ENCODE data around the gene ZNF77. TPM values are rescaled to one million over a fixed set of nuclear protein-coding genes. Genes with fewer than 3 reads are reported as not detected.
A peak's percentile ranks its signal among the peaks of the same experiment; 100 is the strongest.
"Not testable (repeated sequence)": the region's sequence is repeated elsewhere in the genome, so short reads cannot be mapped to it uniquely, and the experiment has no call there.

Gene ZNF77
- total RNA-seq, 2 donors from 2014 or later = 5.4 to 5.5 TPM

DNA sequence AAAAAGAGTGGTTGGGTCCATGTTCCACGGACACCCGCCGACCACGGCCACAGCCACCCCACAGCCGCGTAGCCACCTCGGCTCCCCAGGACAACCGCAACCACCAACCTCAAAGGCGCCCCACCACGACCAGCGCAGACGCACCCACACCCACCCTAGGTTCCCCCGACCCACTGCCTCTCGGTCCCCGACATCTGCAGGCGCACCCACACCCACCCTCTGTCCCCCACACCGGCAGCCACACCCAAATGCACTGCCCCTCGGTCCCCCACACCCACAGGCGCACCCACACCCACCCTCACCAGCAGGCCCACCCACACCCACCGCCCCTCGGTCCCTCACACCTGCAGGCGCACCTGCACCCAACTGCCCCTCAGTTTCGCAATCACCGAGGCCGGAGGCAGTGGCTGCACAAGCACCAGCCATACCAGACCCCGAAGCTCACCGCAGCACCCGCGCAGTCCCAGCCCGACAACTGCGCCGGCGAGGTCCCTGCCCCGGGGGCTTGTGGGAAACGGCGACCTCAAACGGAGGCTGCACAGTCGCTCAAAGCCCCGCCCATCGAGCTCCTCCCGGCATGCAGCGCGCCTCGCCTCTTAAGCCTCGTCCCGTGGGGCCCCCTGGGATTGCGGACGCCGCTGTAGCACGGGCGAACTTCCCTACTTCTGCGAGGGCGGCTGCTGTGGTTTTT is 18.3 kb downstream of the ZNF77 start:
- Mint-ChIP-seq H3K4me3 (no peak overlapping the region), H3K27me3 (ENCODE audit: low read depth) (no peaks in the 10 kb centered on the region), H3K36me3 (ENCODE audit: insufficient read depth in 2 of 2) (peaks cover 7 to 16% of the 10 kb centered on the region in 2 donors), H3K4me1 (ENCODE audit: low read depth) (no peaks in the 10 kb centered on the region), H3K9me3 (peaks cover 6 to 7% of the 10 kb centered on the region in 2 donors), H3K27ac (no peak overlapping the region)
- DNase-seq (no peak), ATAC-seq (replicated peaks in 1 of 2) (no peak)

DNA sequence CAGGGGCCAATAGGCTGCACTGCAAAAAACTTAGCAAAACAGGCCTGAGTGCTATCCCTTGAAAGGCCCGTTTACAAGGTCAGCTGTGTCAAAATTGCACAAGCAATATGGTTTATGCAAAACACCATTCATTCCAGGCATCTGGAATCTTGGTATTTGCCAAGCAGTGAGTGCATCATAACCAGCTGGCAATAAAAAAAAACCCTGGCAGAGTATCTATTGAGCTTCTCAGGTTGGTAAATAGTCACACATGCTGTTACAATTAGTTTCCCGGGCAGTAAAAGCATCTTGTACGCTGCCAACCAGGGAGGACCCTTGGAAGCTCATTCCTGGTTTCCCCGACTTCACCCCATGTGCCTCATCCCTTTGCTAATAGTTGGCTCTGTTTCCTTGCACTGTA is 21.3 kb downstream of the ZNF77 start:
- Mint-ChIP-seq H3K27me3 (ENCODE audit: low read depth) (no peaks in the 10 kb centered on the region), H3K4me3 (no peak overlapping the region), H3K36me3 (ENCODE audit: insufficient read depth in 2 of 2) (peaks cover 4 to 8% of the 10 kb centered on the region in 2 donors), H3K4me1 (ENCODE audit: low read depth) (no peaks in the 10 kb centered on the region), H3K9me3 (no peaks in the 10 kb centered on the region), H3K27ac (no peak overlapping the region)
- DNase-seq (no peak), ATAC-seq (replicated peaks in 1 of 2) (no peak)

DNA sequence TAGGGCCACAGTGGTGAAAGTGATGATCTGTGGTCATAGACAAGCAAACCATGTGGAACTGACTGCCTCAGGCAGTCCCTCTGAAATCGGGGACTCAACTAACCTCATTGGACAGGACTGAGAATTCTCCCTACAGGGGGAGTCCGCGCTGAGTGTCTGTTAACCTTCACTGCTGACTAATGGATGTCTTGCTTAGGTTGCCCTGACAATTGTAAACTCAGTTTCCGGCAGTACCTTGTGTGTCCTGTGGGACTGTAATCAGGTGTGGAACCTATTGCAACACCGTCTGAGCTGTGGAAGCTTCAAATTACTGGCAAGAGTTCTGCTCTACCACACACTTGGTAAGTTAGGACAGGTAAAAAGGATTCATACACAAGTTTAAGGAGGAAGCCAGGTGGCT is 21.8 kb downstream of the ZNF77 start:
- no peak for DNase-seq
- Mint-ChIP-seq H3K9me3 (peaks cover 0 to under 1% of the 10 kb centered on the region in 2 donors), H3K27me3 (ENCODE audit: low read depth) (no peaks in the 10 kb centered on the region), H3K4me3 (no peak overlapping the region), H3K4me1 (ENCODE audit: low read depth) (no peaks in the 10 kb centered on the region), H3K36me3 (ENCODE audit: insufficient read depth in 2 of 2) (peaks cover 6 to 12% of the 10 kb centered on the region in 2 donors), H3K27ac (no peak overlapping the region)
- ATAC-seq (replicated peaks in 1 of 2) = no peak

DNA sequence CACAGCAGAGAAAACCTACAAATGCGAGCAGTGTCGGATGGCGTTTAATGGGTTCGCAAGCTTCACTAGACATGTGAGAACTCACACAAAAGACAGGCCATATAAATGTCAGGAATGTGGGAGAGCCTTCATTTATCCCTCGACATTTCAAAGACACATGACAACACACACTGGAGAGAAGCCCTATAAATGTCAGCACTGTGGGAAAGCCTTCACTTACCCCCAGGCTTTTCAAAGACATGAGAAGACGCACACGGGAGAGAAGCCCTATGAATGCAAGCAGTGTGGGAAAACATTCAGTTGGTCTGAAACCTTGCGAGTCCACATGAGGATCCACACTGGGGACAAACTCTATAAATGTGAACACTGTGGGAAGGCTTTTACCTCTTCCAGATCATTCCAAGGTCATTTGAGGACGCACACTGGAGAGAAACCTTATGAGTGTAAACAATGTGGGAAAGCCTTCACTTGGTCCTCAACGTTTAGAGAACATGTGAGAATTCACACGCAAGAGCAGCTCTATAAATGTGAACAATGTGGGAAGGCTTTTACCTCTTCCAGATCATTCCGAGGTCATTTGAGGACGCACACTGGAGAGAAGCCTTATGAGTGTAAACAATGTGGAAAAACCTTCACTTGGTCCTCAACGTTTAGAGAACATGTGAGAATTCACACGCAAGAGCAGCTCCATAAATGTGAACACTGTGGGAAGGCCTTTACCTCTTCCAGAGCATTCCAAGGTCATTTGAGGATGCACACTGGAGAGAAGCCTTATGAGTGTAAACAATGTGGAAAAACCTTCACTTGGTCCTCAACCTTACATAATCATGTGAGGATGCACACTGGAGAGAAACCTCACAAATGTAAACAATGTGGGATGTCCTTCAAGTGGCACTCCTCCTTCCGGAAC is 27.2 kb downstream of the ZNF77 start:
- ATAC-seq (replicated peaks in 1 of 2) = no peak

DNA sequence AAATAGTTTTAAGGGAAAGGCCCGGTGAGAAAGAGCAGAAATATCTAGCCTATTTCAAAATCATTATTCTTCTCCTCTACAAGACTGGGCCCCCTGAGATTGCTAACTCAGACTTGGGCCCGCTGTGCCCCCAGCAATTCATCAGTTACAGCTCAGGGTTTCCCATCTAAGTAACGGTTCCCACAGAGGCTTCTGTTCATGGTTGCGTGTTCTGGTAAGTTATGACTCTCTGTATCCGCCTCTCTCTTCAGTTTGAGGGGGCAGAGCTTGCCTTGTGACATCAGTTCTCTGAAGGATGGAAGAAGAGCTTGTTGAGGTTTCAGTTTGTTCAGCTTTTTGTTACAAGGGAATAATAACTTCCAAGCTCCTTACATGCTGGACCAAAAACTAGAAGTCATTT is 32.5 kb downstream of the ZNF77 start:
- H3K4me1 Mint-ChIP-seq (ENCODE audit: low read depth) = peaks cover 45% of the 10 kb centered on the region
- H3K27ac Mint-ChIP-seq = peak overlapping the region; percentile 92
- ATAC-seq (replicated peaks in 1 of 2) (peak; percentile 87 to 91), DNase-seq (peak; percentile 40 to 45)
- no peaks in the 10 kb centered on the region for H3K27me3 Mint-ChIP-seq (ENCODE audit: low read depth)
- peaks cover 4 to 11% of the 10 kb centered on the region in 2 donors for H3K9me3 Mint-ChIP-seq
- H3K4me3 Mint-ChIP-seq = peak overlapping the region; percentile 70 to 88
- peaks cover 28 to 38% of the 10 kb centered on the region in 2 donors for H3K36me3 Mint-ChIP-seq (ENCODE audit: insufficient read depth in 2 of 2)

More for the DNA sequence above, 27.2 kb downstream of the ZNF77 start:
- peaks cover 12% of the 10 kb centered on the region for H3K4me1 Mint-ChIP-seq (ENCODE audit: low read depth)
- H3K27ac Mint-ChIP-seq = no peak overlapping the region
- no peak for DNase-seq
- H3K27me3 Mint-ChIP-seq (ENCODE audit: low read depth) = no peaks in the 10 kb centered on the region
- H3K36me3 Mint-ChIP-seq (ENCODE audit: insufficient read depth in 2 of 2) = peaks cover 33 to 46% of the 10 kb centered on the region in 2 donors
- H3K9me3 Mint-ChIP-seq = peaks cover 1 to 9% of the 10 kb centered on the region in 2 donors
- no peak overlapping the region for H3K4me3 Mint-ChIP-seq

DNA sequence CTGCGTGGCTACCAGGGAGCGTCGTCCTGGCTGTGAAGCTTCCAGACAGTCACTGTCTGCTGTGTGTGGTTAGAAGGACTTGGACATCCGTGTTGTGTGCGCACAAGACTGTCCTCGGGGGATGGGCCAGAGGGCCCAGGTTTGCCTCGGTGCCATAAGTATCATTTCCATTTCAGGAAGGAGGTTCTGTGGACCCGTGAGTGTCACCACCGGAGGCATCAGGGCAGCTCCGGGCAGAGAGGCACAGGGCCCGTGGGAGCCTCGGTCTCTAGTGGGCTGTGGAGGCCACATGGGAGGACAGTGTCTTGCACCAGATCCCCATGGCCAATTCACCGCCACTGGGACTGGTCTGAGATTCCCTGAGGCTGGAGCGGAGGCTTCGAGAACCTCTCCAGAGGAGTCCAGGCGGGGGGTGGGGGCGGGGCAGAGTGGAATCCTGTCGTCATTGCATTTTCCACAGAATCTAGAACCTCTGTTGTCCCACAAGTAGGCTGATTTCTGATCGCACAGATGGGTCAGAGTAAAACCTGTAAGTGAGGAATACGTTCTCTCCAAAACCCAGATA is 38.1 kb downstream of the ZNF77 start:
- ATAC-seq (replicated peaks in 1 of 2) (no peak), DNase-seq (no peak)
- Mint-ChIP-seq H3K4me3 (no peak overlapping the region), H3K36me3 (ENCODE audit: insufficient read depth in 2 of 2) (peaks cover 4 to 5% of the 10 kb centered on the region in 2 donors), H3K27me3 (ENCODE audit: low read depth) (no peaks in the 10 kb centered on the region), H3K27ac (no peak overlapping the region), H3K9me3 (peaks cover 1 to 3% of the 10 kb centered on the region in 2 donors), H3K4me1 (ENCODE audit: low read depth) (peaks cover 52% of the 10 kb centered on the region)

DNA sequence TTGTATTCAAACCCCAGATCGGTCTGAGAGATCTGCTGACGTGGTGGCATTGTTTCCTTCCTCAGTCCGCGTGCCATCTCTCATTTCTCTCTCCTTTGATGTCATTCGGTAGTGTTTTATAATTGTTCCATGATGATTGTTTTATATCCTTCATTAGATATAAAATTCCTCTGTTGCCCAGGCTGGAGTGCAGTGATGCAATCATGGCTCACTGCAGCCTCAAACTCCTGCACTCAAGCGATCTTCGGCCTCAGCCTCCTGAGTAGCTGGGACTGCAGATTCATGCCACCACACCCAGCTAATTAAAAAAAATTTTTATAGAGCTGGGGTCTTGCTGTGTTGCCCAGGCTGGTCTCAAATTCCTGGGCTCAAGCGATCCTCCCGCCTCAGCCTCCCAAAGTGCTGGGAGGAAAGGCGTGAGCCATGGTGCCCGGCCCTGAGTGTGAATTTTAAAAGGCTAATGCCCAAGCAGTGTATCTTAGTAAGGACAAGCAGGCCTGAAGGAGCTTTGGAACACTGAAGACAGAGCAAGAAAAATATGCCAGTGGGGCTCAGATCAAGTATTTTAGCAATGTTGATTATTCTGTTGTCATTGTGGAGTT is 38.8 kb downstream of the ZNF77 start:
- Mint-ChIP-seq H3K27ac (no peak overlapping the region), H3K36me3 (ENCODE audit: insufficient read depth in 2 of 2) (peaks cover 2 to 4% of the 10 kb centered on the region in 2 donors), H3K27me3 (ENCODE audit: low read depth) (no peaks in the 10 kb centered on the region), H3K9me3 (peaks cover 1 to 3% of the 10 kb centered on the region in 2 donors), H3K4me3 (no peak overlapping the region), H3K4me1 (ENCODE audit: low read depth) (peaks cover 51% of the 10 kb centered on the region)
- ATAC-seq (replicated peaks in 1 of 2) (no peak), DNase-seq (no peak)

DNA sequence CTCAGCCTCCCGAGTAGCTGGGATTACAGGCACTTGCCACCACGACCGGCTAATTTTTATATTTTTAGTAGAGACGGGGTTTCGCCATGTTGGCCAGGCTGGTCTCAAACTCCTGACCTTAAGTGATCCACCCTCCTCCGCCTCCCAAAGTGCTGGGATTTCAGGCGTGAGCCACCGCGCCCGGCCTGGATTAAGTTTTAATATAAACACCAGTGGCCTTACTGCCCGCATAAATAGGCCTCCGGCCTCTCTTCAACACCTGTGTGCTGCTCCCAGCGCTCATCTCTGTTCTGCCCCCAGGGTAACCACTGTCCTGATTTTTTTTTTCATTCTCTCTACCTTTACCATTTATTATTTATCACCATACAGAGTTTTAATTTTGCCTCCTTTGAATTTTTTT is 41.4 kb downstream of the ZNF77 start:
- not testable (repeated sequence) for DNase-seq; H3K36me3 Mint-ChIP-seq (ENCODE audit: insufficient read depth in 2 of 2); H3K27me3 Mint-ChIP-seq (ENCODE audit: low read depth); ATAC-seq (replicated peaks in 1 of 2); H3K9me3 Mint-ChIP-seq; H3K27ac Mint-ChIP-seq; H3K4me3 Mint-ChIP-seq
- peaks cover 44% of the 10 kb centered on the region for H3K4me1 Mint-ChIP-seq (ENCODE audit: low read depth)

DNA sequence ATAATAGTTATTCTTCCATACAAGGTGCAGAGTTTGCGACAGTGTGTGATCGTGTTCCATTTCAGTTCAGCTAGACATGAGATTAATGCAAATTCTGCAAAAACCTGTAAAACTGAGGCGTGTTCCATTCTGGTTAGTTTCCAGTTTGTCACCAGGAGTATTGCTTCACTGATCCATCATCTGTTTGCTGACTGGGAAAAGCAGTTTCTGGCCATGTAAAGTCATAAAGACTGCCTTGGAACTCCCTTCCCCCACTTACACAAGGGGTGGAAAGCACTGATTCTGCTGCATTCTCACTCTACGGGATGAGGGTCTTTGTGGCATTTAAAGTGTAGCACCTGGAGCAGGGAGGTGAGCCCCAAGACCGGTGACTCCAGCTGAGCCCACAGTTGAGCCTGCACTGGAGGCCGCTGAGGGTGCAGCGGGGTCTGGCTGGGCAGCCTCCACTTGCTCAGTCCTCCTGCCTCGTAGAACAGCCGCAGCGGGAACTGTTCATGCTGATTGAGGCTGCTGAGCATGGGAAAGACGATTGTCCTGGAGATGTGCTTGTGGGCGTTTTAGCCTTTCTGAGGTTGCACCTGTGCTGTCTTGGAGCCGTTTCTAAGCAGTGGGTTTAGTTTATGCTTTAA is 42.1 kb downstream of the ZNF77 start:
- Mint-ChIP-seq H3K4me1 (ENCODE audit: low read depth) (peaks cover 39% of the 10 kb centered on the region), H3K27me3 (ENCODE audit: low read depth) (no peaks in the 10 kb centered on the region), H3K9me3 (no peaks in the 10 kb centered on the region), H3K27ac (no peak overlapping the region), H3K36me3 (ENCODE audit: insufficient read depth in 2 of 2) (peaks cover 2 to 3% of the 10 kb centered on the region in 2 donors), H3K4me3 (peak overlapping the region; percentile 91 to 98)
- ATAC-seq (replicated peaks in 1 of 2) = no peak
- DNase-seq = no peak

DNA sequence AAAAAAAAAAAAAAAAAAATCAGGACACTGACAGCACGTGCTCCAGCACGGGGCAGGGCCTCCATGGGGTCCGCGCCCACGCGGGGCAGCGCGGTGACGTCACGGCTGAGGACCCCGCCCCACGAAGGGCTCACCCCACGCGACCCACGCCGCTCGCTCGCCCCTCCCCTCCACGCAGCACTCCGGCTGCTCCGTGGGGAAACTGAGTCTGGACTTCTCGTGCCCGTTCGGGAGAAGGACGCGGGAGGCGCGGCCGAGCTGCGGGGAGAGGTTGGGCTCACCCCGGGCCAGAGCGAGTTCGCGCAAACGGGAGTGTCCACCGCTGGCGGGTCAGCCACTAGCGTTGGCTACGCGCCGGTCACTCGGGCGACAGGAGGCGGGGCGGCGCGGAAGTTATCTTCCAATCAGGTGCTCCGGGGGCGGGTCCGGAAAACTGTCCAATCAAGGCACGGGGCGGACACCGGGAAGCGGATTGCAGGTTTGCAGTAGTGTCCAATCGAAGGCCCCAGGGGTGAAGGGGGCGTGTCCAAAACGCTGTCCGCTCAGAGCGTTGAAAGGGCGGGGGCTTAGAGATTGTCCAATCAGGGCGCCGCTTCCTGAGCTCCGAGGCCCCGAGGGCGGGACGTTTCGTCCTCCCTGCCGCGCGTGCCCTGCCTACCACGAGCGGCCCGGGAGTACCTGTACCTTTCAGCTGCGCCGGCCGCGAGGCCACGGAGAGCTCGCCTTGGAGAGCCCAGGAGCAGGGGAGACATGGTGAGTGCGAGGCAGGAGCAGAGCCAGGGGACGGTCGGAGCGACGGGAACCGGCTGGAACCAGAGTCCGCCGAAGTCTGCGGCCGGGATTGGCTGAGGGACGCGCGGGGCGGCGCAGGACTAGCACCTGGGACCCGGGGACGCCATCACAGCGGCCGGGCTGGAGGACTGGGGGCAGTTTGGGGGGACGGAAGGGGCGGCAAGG is 44.2 kb downstream of the ZNF77 start, which contains the start of gene ZNF57:
TSS of gene ZNF57 (plus strand) at position 633 of the 957 bp plus-strand sequence. CDS start at position 751, 118 bp downstream.
- H3K27me3 Mint-ChIP-seq (ENCODE audit: low read depth) = no peaks in the 10 kb centered on the region

DNA sequence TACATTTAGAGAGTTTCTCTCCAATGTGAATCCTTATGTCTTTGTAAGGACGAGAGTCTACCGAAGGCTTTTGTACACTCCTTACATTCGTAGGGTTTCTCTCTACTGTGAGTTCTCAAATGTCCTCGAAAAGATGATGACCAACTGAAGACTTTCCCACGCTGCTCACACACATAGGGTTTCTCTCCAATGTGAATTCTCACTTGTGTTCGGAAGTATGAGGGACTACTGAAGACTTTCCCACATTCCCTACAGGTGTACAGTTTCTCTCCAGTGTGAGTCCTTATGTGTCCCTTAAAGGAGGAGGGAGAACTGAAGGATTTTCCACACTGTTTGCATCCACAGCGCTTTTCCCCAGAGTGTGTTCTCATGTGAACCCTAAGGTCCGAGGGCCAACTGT is 48.1 kb downstream of the ZNF77 start:
- DNase-seq = no peak
- no peak for ATAC-seq (replicated peaks in 1 of 2)
- peaks cover 3 to 7% of the 10 kb centered on the region in 2 donors for H3K9me3 Mint-ChIP-seq
- H3K27ac Mint-ChIP-seq = no peak overlapping the region
- peaks cover 9% of the 10 kb centered on the region for H3K4me1 Mint-ChIP-seq (ENCODE audit: low read depth)
- peaks cover 5% of the 10 kb centered on the region in 2 donors for H3K36me3 Mint-ChIP-seq (ENCODE audit: insufficient read depth in 2 of 2)
- H3K27me3 Mint-ChIP-seq (ENCODE audit: low read depth) = no peaks in the 10 kb centered on the region
- H3K4me3 Mint-ChIP-seq = no peak overlapping the region

More for the DNA sequence above, 44.2 kb downstream of the ZNF77 start, which contains the start of gene ZNF57:
- peaks cover 5% of the 10 kb centered on the region in 2 donors for H3K36me3 Mint-ChIP-seq (ENCODE audit: insufficient read depth in 2 of 2)
- peak within 1 kb of the TSS; percentile 38 for H3K27ac Mint-ChIP-seq
- ATAC-seq (replicated peaks in 1 of 2) (peak; percentile 98), DNase-seq (peak; percentile 99 to 100)
- H3K4me1 Mint-ChIP-seq (ENCODE audit: low read depth) = peaks cover 20% of the 10 kb centered on the region
- H3K9me3 Mint-ChIP-seq = peaks cover 3 to 7% of the 10 kb centered on the region in 2 donors
- peak within 1 kb of the TSS; percentile 91 to 98 for H3K4me3 Mint-ChIP-seq
